NB4 (cell line): ENCODE data around the gene C9orf57.

Source experiments
- CTCF ChIP-seq: IDR thresholded peaks from one replicate; pipeline ENCODE4 v1.5.1; 2012; ENCODE audit warnings: low read depth, low read length
- POLR2A ChIP-seq: IDR thresholded peaks from 2 replicates; pipeline ENCODE4 v1.6.1; 2011; ENCODE audit warnings: mild to moderate bottlenecking; ENCODE audit not compliant: insufficient read length; ENCODE audit errors: extremely low read depth

- no peak for TF ChIP-seq CTCF
- no peak for TF ChIP-seq POLR2A
Observed at GRCh38 chr9:72082536-72082935, 22.1 kb upstream of the C9orf57 start.
